Sigmoid colon (tissue), 7 donors: Measurements from ENCODE around the gene TREM2. TPM values are rescaled to one million over a fixed set of nuclear protein-coding genes. Genes with fewer than 3 reads are reported as not detected.

Source experiments
- DNase-seq: peaks from one replicate; pipeline ENCODE4 v3.0.0-alpha.2; 2019
- H3K27ac ChIP-seq, 4 donors: fragments of 200-600 bp; sonication (generic); one replicate each; pipeline ENCODE4 v1.5.1; 2016 to 2019; ENCODE audit warnings: mild to moderate bottlenecking in 1 of 4
- H3K27me3 ChIP-seq, 3 donors: fragments of 200-600 bp; sonication (generic); one replicate each; pipeline ENCODE4 v1.5.1; 2019; ENCODE audit warnings: mild to moderate bottlenecking in 1 of 3
- H3K36me3 ChIP-seq, 4 donors: fragments of 200-600 bp; sonication (generic); one replicate each; pipeline ENCODE4 v1.5.1; 2016 to 2019
- H3K4me1 ChIP-seq, 4 donors: fragments of 200-600 bp; sonication (generic); one replicate each; pipeline ENCODE4 v1.5.1; 2017 to 2019
- H3K4me3 ChIP-seq, 4 donors: fragments of 200-600 bp; sonication (generic); one replicate each; pipeline ENCODE4 v1.5.1; 2017 to 2019; ENCODE audit warnings: mild to moderate bottlenecking in 2 of 4, moderate library complexity in 1 of 4
- H3K9me3 ChIP-seq, 4 donors: fragments of 200-600 bp in 3 of 4; sonication (generic) in 3 of 4; one replicate each; pipeline versions ENCODE4 v1.5.1 to v1.6.1; 2013 to 2019
- EP300 ChIP-seq, 4 donors: sonication (generic); formaldehyde crosslinking; IDR thresholded peaks; one replicate each; pipeline ENCODE4 v1.6.1; 2017; ENCODE audit warnings: antibody characterized with exemption in 4 of 4
- POLR2A ChIP-seq, 2 donors: fragments of 450-650 bp; IDR thresholded peaks; one replicate each; pipeline ENCODE4 v1.6.1; 2016; ENCODE audit warnings: antibody characterized with exemption in 2 of 2, mild to moderate bottlenecking in 2 of 2, moderate library complexity in 2 of 2
- POLR2AphosphoS5 ChIP-seq, 4 donors: sonication (generic); formaldehyde crosslinking; IDR thresholded peaks; one replicate each; pipeline ENCODE4 v1.6.1; 2017; ENCODE audit warnings: antibody characterized with exemption in 4 of 4
- WGBS, 2 donors: extraction: QIAGEN DNeasy Blood & Tissue Kit; methylation state at CpG; one replicate each; pipeline ENCODE4 v1.1.7; 2013; 5-methylcytosine and 5-hydroxymethylcytosine counted together
- intact Hi-C: fragments of 100-400 bp; cut with DNase I; formaldehyde crosslinking; loops from one replicate; pipeline ENCODE4 v1.15.1; 2023
- polyA plus RNA-seq, 3 donors: library from polyadenylated mRNA; stranded (reverse); fragments of 200-250 nt; gene quantifications; one replicate each; pipeline ENCODE4 v1.2.3, GENCODE V29; 2013
- total RNA-seq, 4 donors: library from RNA; depleted of rRNA; stranded (reverse); fragments of >200 nt; gene quantifications; one replicate each; pipeline ENCODE4 v1.1.0, GENCODE V29; 2016
- TF ChIP-seq, protein P1 (sequence below), 4 experiments: fragments of 450-650 bp in 3 of 4; fragments of 200-600 bp in 1 of 4; IDR thresholded peaks; one replicate each; pipeline ENCODE4 v1.5.1; 2016 to 2019; ENCODE audit warnings: antibody characterized with exemption in 4 of 4, mild to moderate bottlenecking in 3 of 4, moderate library complexity in 2 of 4
- donor health status: healthy with polysubstance abuse.
- donor health status: Bipolar disorder and iron deficiency.
- donor health status: healthy.

Gene TREM2
- total and polyA plus RNA-seq, 7 donors, result 0.83 to 7.4 (median 3.4) TPM; not detected in 1

DNA sequence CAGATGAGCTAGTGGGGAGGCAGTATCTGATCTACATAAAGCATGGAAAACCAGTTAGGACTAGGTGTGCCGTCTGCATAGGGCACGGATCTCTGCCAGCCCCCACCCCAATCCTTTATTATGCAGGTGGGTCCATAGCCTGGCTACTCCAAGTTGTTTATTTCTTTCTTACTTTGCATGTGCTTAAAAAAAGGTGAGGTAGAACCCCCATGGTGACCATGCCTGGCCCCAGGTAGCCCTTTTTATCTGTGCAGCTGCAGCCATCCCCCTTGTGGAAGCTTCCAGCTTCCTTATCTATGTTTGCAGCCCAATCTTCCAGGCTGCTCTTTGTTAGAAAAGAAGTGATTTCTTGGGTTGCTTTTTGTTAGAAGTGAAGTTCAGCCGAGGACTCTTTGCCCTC is 9.0 kb upstream of the TREM2 start:
- H3K27me3 ChIP-seq, result no peaks in the 10 kb centered on the region
- H3K4me1 ChIP-seq, result no peaks in the 10 kb centered on the region
- H3K27ac ChIP-seq, result no peak overlapping the region
- 43 to 70% methylated on average over 3 of the region's 3 CpGs for WGBS, 2 donors
- H3K4me3 ChIP-seq, result no peak overlapping the region
- intact Hi-C loops, result no loop called here
- H3K9me3 ChIP-seq, result no peaks in the 10 kb centered on the region
- DNase-seq, result no peak
- TF ChIP-seq EP300 (IDR thresholded peaks at IDR 0.05) (no peak), POLR2A (IDR thresholded peaks at IDR 0.05) (no peak), POLR2AphosphoS5 (IDR thresholded peaks at IDR 0.05) (no peak)
- TF ChIP-seq, protein P1, sequence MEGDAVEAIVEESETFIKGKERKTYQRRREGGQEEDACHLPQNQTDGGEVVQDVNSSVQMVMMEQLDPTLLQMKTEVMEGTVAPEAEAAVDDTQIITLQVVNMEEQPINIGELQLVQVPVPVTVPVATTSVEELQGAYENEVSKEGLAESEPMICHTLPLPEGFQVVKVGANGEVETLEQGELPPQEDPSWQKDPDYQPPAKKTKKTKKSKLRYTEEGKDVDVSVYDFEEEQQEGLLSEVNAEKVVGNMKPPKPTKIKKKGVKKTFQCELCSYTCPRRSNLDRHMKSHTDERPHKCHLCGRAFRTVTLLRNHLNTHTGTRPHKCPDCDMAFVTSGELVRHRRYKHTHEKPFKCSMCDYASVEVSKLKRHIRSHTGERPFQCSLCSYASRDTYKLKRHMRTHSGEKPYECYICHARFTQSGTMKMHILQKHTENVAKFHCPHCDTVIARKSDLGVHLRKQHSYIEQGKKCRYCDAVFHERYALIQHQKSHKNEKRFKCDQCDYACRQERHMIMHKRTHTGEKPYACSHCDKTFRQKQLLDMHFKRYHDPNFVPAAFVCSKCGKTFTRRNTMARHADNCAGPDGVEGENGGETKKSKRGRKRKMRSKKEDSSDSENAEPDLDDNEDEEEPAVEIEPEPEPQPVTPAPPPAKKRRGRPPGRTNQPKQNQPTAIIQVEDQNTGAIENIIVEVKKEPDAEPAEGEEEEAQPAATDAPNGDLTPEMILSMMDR (IDR thresholded peaks at IDR 0.05), result no peak
- no peaks in the 10 kb centered on the region for H3K36me3 ChIP-seq

DNA sequence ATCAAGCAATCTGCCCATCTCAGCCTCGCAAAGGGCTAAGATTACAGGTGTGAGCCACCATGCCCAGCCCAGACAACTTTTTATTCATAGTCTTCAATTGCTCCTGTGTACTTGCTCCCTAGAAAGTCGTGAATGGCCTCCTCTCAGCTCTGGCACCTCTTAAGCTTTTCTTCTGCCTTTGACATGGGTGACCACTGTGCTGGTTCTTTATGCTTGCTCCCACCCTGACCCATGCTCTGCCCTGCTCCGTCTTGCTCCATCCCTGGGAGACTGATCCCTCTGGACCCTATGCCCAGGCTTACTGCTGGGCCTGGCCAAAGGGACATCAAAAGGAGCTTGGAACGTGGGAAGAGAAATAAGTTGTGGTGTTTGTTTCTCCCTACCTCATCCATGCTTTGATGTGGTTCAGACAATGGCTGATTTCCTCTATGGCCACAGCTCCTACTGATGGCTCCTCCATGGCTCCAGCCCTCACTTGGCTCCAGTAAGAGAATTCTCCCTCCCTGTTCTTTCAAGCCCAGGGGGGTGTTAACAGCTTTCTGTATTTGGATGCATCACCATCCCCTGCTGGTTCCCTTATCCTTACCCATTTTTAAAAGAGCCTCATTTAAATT is 7.7 kb upstream of the TREM2 start:
- no peaks in the 10 kb centered on the region for H3K4me1 ChIP-seq
- H3K9me3 ChIP-seq, result no peaks in the 10 kb centered on the region
- H3K27ac ChIP-seq, result no peak overlapping the region
- H3K27me3 ChIP-seq, result no peaks in the 10 kb centered on the region
- DNase-seq, result no peak
- no peak overlapping the region for H3K4me3 ChIP-seq
- WGBS, 2 donors, result 63 to 74% methylated on average over 4 of the region's 4 CpGs
- no peaks in the 10 kb centered on the region for H3K36me3 ChIP-seq
- TF ChIP-seq, protein P1 (IDR thresholded peaks at IDR 0.05), result no peak
- TF ChIP-seq EP300 (IDR thresholded peaks at IDR 0.05), result no peak
- TF ChIP-seq POLR2A (IDR thresholded peaks at IDR 0.05), result no peak
- no peak for TF ChIP-seq POLR2AphosphoS5 (IDR thresholded peaks at IDR 0.05)
- intact Hi-C loops, result no loop called here

DNA sequence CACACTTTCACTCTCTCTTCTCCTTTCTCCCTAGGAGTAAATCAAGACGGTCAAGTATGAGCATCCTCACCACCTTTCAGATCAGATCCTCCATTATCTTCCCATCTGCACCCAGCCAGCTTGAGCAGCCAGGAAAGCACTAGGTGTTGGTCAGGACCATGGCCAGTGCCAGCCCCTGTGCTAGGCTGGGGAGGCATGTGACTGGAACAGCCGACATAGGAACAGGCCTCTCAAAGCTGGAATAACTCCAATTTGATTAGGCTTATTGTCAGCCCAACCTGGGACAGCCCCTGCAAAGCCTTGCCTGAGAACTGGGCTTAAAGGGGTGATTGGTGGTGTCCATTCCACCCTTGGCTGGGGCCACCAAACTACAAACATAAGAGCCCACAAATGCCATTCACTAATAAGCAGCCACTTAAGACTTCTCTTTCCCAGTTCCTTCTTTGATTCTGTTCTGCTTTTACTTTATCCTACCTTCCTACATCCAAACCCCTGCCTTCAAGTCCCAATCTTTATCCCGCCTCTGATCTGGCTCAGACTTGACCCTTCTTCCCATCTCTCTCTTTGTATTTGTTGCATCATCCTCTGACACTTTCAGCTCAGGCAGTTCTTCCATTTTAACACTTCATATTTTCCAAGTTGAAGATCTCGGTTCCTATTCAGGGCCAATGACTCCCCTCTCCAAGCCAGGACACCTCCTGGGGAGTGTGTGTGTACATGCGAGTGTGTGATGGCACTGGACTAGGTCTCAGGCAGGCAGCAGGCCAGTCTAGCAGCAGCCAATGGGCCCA is 4.5 kb upstream of the TREM2 start:
- DNase-seq, result no peak
- 68 to 71% methylated on average over 5 of the region's 5 CpGs for WGBS, 2 donors
- Histone ChIP-seq H3K27ac (no peak overlapping the region), H3K9me3 (no peaks in the 10 kb centered on the region), H3K27me3 (no peaks in the 10 kb centered on the region), H3K4me3 (no peak overlapping the region), H3K36me3 (no peaks in the 10 kb centered on the region), H3K4me1 (no peaks in the 10 kb centered on the region)
- intact Hi-C loops, result no loop called here
- TF ChIP-seq, protein P1 (IDR thresholded peaks at IDR 0.05), result no peak
- TF ChIP-seq POLR2AphosphoS5 (IDR thresholded peaks at IDR 0.05), result no peak
- no peak for TF ChIP-seq POLR2A (IDR thresholded peaks at IDR 0.05)
- no peak for TF ChIP-seq EP300 (IDR thresholded peaks at IDR 0.05)

DNA sequence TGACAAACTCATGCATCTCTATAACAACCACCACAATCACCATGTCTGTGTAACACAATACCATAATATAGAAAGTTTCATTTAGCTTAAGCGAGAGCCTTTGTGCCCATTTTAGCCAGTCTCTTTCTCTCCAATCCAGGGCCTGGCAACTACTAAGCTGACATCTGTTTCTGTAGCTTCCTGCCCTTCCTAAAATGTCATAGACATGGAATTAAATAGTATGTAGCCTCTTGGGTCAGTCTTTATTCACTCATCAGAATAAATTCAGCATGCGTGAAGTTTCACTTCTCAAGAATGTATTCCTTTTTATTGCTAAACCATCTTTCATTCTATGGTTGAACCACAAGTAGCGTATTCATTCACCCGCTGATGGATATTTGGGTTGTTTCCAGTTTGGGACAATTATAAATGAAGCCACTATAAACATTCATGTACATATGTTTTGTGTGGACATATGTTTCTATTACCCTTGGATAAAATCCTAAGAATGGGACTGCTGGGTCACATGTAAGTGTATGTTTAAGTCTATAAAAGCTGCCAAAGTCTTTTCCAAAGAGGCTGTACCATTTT is 1.7 kb upstream of the TREM2 start:
- Histone ChIP-seq H3K36me3 (no peaks in the 10 kb centered on the region), H3K4me3 (no peak overlapping the region), H3K27ac (no peak overlapping the region), H3K27me3 (peaks cover 0 to 8% (median 0%) of the 10 kb centered on the region in 3 donors), H3K9me3 (no peaks in the 10 kb centered on the region), H3K4me1 (no peaks in the 10 kb centered on the region)
- intact Hi-C loops, result no loop called here
- TF ChIP-seq, protein P1 (IDR thresholded peaks at IDR 0.05), result no peak
- TF ChIP-seq POLR2A (IDR thresholded peaks at IDR 0.05) (no peak), POLR2AphosphoS5 (IDR thresholded peaks at IDR 0.05) (no peak), EP300 (IDR thresholded peaks at IDR 0.05) (no peak)
- 84 to 86% methylated on average over 4 of the region's 4 CpGs for WGBS, 2 donors
- no peak for DNase-seq
